RPMI7951 (cell line): ENCODE data around the gene GLYATL3. TPM values are rescaled to one million over a fixed set of nuclear protein-coding genes. Genes with fewer than 3 reads are reported as not detected.
A peak's percentile ranks its signal among the peaks of the same experiment; 100 is the strongest.

Source experiments
- DNase-seq: peaks from one replicate; pipeline ENCODE4 v3.0.0-alpha.2; 2012; ENCODE audit warnings: low read depth
- total RNA-seq: library from RNA; depleted of rRNA; stranded (reverse); fragments of >200 nt; shearing (Covaris generic); gene quantifications from 2 replicates; pipeline ENCODE4 v1.2.3, GENCODE V29; 2014

The GLYATL3 gene
- total RNA-seq, 1 experiment from 2014 or later: not detected

DNA sequence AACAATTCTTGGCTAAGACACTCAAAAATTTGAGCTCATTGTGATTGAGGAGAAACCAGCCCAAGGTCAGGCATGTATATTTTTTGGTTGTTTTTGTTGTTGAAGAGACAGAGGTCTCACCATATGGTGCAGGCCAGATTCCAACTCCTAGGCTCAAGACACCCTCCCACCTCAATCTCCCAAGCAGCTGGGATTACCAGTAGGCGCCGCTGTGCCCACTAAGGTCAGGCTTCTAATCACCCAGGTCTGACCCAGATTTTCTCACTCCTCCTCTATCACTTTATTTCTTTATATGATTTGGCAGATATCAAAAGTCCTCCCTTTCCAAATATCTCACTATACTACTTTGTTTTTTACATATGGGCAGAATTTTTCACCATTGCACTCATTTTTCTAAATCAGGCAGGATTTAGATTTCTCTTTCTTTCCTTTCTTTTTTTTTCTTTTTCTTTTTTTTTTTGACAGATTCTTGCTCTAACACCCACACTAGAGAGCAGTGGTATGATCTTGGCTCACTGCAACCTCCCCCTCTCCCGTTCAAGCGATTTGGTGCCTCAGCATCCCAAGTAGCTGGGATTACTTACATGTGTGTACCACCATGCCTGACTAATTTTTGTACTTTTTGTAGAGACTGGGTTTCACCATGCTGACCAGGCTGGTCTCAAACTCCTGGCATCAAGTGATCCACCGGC, 49.0 kb downstream of the GLYATL3 start:
- DNase-seq: peak; percentile 18

DNA sequence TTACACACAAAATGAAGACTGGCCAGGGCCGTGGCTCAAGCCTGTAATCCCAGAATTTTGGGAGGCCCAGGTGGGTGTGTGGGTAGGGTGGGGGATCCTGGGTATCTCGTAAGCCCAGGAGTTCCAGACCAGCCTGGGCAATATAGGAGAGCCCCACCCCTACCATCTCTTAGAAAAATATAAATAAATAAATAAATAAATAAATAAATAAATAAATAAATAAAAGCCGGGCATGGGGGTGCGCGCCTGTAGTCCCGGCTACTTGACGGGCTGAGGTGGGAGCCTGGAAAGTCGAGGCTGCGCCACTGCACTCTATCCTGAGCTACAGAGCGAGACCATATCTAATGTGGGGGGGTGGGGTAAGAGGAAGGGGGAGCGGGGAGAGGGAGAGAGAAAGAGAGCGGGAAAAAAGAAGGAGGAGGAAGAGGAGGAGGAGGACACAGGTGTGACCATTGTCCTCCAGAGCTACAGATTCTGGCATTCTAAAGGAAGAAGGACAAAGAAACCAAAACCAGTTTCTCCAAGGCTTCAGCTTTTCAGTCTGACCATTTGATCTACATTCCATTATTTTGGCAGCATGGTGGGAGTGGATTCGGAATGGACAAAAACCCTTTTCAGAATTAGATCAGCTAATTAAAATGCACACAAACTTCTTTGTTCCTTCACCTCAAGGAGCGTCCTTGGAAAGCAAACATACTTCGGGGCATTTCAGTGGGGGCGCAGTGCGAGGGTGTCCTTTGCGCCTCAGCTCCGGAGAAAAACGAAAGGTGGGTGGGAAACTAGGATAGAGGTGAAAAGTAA, 50.2 kb downstream of the GLYATL3 start:
- no peak for DNase-seq

DNA sequence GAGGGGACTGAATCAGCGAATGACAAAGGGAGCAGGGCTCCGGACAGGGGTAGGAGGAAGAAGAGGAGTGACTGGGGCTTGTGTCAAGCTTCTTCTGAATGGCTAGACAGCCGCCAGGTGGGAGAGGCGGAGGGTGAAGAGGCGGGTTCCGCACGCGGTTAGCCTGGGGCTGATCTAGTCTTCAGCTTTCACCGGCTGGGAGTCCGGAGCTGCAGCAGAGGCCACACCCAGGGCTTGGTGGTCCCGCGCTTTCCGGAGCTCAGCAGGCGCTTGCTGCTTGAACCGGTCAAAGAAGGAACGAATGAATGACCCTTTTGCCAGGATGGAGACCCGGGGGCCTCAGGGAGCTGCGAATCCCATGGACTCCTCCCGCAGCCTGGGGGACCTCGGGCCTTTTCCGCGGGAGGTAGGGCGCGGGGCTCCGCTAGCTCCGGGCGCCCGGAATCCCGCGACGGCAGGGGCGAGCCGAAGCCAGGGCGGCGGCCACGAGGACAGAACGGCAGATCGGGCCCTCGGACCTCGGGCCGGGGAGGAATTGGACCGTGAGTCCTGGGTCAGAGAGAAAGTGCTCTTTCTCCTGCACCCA, 50.9 kb downstream of the GLYATL3 start, which contains the start of gene C6orf141:
C6orf141 (plus strand) TSS at position 177 of the 586 bp plus-strand sequence; CDS start at position 302, 125 bp downstream.
- DNase-seq: peak; percentile 26

DNA sequence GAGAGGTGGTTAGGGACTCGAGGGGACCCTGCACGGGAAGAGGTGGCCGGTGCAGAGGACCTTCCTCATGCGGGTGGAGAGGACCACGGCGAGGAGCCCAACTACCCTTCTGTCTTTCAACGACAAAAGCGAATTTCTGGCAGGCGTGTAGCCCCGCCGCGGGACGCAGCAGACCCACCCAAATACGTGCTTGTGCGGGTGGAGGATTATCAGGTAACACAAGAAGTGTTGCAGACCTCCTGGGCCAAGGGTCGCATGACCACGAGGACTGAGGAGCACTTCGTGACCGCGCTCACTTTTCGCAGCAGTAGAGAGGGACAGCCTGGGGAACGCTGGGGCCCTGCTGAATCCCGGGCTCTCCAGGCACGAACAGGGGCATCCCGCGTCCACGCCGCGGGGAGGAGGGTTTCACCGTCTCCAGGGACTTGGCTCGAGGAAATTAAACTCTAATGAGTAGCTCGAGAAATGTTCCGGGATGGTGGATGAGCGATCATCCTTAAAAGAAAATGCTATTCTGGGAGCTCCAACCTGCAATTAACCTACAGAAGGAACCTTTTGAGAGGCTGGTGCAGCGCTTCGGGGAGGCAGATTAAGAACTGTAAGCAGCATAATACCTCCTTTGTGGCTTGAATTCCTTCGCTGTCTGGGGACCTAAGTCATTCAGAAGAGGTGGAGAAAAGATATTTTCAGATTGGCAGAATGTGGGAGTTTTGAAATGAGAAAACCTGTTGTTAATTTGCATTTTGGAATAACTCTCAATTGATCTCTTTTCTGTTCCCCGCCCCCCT, 51.5 kb downstream of the GLYATL3 start:
- DNase-seq: no peak

DNA sequence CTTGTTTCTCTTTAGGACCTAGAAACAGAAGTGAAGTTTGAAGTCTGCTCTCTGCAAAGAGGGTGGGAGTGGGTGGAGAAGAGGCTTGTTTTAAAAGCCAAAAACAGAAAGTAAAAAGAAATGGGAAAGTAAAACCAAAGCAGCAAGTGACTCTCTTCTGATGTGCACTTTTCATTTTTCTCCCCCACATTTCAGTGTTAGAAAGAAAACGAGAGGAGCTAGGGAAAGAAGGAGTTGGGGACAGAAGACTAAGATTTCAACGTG, 52.1 kb downstream of the GLYATL3 start:
- no peak for DNase-seq

DNA sequence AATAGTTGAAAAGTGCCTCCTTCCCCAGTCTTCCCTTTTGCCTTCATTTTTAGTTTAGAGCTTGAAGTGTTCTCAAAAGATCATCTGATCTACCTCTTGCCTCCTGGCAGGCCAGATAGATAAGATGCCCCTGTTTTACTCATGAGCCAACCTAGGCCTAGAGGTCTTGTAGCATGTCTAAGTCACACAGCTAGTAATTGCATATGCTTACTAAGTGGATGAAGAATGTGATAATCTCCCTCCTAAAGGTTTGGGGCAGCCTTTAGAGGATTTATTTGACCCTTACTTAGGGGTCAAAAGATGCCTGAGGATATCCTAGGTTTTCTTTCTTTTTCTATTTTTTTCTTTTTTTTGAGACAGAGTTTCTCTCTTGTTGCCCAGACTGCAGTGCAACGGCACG, 52.9 kb downstream of the GLYATL3 start:
- DNase-seq: peak; percentile 20

DNA sequence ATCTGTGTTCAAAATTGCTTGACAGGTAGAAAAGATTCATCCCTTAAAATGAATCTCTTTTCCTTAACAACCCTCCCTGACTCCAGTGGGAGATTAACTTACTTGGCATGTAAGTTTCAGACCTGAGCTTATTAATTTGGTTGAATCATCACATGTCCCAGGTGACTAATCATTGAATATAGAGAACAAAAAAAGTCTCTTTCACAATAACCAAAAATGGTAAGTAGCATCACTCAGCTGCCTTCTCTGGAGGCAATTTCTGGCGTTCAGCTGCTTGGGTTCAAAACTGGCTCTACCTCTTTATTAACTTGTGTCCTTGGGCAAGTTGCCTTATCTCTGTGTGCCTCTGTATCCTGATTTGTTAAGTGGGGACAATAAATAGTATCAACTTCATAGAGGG, 53.7 kb downstream of the GLYATL3 start:
- peak; percentile 32 for DNase-seq

DNA sequence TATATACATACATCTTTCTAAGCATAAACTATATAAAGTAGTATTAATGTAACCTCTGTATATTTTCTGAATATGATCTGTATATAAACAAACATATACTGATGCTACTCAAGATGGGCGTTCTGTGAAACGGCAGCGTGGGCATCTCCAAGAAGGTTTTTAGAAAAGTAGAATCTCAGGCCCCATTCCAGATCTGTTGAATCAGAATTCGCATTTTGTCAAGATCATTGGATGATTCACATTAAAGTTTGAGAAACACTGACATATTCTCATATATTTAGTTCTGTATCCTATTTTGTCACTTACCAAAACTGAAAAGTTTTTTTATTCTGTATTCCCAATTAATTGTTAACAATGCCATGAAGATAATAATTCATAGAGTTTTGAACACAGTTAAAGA, 56.2 kb downstream of the GLYATL3 start:
- DNase-seq: no peak

DNA sequence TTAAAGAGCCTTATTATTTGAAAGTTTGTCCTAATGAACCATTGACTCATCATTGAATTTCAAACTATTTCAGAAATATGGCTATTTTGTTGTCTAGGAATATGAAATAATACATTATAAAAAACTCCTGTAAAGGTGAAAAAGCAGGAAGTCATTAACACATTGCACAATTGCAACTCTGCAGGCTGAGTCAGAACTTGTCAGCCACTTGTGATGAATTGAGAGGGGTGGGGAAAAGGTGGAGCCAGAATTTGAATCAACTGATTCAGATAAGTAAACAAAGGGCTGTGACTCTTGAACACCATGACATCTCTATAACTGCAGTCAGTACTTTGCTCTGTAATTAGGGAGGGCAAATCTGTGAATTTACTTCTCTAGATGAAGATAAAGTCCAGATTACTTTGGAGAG, 56.7 kb downstream of the GLYATL3 start:
- peak; percentile 66 for DNase-seq

DNA sequence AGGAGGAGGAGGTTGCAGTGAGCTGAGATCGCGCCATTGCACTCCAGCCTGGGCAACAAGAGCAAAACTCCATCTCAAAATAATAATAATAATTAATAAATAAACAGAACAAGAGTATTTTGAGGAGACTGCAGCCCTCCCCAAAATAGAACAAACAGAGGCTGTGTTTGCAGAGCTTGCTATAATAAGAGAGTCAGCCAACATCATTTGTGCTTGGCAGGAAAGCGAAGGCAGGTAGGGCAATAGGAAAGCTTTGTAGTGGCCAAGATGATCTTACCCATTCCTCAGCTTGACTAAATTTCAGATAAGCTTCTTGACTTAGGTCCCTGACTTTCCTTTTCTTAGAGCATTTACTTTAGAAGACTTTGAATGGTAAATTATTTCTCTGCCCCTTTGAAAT, 57.5 kb downstream of the GLYATL3 start:
- DNase-seq: no peak

DNA sequence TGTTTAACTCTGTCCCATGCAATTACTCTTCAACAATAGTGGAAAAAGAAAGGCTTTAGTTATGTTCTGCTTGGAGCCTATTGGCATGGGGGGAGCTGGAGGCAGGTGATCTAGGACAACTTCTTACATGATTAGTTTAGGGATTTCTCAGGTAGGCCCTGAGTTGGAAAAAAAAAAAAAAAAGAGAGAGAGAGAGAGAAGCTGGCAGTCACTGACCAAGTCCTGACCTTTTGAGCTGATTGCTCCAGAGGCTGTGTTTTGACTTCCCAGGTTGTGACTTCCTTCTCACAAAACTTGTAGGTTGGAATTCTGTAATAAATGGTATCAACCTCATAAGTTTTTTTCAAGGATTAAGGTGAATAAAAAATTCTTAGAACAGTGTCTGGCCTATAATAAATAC, 58.5 kb downstream of the GLYATL3 start:
- no peak for DNase-seq

DNA sequence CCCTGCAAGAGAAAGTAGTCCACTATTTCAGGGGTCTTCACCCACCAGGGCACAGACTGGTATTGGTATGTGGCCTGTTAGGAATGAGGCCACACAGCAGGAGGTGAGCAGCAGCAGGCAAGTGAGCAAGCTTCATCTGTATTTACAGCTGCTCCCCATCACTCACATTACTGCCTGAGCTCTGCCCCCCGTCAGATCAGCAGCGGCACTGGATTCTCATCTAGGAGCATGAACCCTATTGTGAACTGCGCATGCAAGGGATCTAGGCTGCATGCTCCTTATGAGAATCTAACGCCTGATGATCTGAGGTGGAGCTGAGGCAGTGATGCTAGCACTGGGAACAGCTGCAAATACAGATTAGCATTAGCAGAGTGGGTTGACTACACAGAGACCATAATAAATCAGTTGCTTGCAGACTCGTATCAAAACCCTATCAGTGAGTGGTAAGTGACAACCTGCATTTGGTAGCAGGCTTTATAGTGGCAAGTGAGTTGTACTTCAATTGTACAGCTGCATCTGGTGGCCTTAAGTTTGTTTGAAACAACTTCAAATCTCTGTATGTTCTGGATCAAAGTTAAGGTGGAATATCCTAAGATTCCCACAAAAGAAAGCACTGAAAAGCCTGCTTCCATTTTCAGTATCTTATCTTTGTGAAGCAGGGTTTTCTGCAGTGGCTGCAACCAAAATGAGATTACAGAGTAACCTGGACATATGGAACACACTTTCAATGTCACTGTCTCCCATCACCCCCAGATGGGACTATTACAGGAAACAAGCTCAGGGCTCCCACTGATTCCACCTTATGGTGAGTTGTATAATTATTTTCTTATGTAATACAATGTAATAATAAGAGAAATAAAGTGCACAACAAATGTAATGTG, 63.5 kb downstream of the GLYATL3 start:
- DNase-seq: no peak

DNA sequence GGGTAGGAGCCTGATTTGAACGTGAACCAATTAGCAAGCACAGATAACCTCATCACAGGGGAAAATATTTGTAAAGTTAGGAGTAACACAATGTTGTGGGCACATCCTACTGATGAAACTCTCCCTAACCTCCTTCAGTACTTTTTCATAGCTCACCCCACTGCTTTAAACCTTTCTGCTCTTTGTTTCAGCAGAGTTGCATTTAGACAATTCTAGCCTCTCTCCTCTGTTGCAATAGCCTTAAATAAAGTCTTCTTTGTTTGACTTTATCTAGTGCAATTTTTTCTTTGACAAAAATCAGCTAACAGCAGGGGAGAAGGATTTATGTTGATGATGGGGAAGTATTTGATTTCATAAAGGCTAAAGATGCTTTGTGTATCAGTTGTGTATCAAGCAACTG, 64.8 kb downstream of the GLYATL3 start:
- DNase-seq: no peak

DNA sequence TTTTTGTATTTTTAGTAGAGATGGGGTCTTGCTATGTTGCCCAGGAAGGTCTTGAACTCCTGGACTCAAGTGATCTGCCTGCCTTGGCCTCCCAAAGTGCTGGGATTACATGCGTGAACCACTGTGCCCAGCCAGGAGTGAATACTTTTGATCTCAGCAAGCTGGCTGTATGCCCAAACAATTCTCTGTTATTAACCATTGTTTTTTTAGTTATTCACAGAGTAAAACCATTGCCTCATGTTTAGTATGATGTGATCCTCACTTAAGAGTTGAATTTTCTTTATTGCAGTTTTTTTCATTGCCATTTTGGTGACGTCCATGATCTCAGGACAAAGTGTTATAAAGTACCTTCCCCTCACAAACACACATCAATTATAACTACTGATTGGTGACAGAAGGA, 65.5 kb downstream of the GLYATL3 start:
- no peak for DNase-seq

DNA sequence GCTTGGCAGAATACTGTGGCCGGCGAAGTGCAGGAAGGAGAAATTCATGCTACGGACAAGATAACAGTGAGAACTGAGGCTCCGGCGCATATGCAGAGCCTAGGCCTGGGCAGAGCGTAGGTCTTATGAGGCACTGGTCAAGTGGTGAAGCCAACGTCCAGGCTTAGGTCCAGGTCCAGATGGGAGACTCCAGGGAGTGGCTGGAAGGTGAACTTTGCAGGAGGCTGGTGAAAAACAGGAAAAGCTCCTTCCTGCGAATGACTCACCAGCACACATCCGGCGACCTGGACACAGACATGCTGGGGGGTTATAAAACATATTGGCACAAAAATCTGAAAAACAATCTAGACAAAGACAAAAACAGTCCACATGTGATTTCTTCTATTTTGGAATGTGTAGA, 66.1 kb downstream of the GLYATL3 start:
- peak; percentile 37 for DNase-seq

DNA sequence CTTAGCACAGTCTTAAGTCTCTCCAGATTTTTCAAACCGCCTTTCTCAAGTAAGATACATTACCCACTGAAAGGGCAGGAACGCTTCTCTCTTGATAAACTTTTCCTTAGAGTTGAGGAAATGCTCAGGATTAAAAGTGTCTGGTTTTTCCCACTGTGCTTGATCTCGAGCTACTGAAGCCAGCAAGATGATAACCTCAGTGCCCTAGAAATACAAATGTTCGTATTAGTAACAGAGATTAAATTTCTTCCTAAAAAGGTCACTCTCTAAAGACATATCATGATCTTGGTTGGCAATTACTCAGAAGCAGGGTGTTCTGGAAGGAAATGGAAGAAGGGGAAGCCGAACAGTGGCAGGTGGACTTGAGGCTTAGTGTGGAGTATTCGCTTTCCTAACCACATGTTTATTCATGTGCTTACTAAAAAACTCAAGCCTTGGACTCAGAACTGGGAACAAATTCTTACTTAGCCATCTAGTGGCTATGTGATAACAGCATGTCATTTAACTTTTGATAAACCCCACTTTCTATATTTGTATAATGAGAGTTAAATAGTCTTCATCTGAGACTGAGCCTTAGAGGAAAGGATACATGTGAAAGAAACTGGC, 70.9 kb downstream of the GLYATL3 start:
- peak; percentile 40 for DNase-seq

DNA sequence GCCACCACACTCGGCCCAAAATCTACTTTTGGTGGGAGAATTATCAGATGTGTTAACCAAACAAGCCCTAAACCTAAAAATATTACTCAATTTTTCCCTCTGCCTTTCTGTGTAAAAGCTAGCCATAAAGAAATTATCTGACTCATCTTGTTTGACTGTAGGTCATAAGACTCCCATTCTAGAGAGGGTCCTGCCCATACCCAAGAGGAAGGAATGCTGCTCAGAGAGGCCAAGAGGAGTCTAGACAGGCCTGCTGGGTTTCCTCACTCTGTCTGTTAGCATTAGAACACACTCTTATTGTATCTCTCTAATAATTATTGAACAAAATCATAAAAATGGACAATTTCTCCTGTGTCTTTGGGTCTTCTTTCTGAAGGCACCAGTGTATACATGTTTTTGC, 76.9 kb downstream of the GLYATL3 start:
- DNase-seq: no peak
